COLO668 (cell line): ENCODE data around the gene EFNB2.

Experiments
- DNase-seq: peaks from one replicate; lab custom pipeline; 2025; ENCODE audit not compliant: unreplicated experiment; lab: John Stamatoyannopoulos, UW

EFNB2 gene

DNA sequence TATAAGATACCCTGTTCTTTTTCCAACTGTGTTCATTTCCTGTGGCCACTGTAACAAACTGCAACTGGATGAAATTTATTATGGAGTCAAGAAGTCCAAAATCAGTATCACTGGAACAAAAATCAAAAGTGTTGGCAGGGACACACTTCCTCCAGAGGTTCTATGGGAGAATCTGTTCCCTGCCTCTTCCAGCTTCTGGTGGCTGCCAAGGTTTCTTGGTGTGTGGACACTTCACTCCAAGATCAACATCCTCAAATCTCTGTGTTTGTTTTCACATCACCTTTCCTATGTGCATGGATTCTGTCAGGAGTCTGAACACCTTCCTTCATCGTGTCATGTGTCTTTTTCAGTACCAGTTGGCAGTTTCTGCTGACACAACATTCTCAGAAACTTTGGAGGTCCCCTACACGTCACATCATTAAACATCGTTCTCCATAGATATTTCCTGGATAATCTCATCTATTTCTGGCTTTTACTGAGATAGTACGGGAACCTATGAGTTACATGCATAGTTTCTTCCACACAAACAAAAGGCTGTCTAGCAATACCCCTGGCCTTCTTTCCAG lies 15.2 kb upstream of the EFNB2 start:
- DNase-seq, result no peak

DNA sequence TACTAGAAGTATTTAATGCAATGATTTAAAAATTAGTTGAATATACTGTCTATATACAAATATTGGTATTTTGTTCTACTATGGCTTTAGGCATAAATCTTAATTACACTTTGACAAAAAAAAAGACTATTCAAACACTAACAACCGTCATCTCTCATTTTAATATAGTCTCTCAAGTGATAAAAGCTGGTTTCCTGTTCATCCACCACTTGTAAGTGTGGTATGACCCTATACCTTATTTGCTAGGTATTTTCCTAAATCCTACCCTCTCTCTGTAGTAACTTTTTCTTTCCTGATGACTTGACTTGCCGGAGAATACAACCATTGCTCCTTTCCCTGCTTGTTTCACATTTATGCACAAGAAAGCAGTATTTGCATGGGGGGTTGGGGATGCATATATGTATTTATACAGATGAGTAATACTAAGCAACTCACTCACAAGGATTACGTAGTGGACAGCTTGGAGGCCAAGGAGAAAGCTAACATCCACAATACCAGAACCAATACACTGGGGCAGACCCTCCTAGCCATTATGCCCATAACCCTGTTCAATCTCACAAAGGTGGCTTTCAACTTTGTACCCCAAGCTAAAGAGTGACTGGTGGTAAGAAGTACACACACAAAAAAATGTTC lies 12.7 kb upstream of the EFNB2 start:
- DNase-seq, result no peak

DNA sequence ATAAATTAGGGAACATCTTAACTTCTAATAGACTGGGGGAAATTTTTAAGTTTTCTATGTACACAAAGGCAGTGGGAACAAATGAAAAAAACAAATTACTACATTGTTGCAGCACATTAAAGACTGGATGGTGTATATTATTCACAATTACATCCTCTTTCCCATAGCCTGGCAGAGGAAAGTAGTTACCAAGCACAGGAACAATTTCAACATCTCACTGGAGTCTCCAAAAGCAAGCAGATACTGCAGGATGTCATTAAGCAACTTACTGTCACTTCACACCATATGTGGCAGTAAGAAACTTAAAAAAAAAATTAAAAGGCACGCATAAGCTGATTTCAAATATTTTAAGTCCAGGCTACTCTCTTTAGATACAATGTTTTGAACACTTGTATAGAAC lies 6.4 kb upstream of the EFNB2 start:
- DNase-seq, result no peak

DNA sequence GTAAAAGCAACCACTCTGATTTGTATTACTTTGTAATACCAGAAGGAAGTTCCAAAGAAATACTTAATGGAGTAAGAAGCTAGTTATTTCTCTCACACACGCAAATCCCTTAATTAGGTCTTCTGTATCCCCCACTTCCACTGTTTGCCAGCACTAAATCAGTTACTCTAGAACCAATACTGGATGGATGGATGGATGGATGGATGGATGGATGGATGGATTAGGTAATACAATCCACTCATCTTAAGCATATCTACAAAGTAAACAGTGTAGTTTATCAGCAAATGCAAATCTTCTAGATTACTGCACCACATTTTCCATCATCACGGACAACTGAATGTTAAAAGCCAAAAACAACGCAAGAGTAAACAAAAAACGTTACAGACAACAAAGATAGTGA lies 5.2 kb upstream of the EFNB2 start:
- DNase-seq, result no peak

DNA sequence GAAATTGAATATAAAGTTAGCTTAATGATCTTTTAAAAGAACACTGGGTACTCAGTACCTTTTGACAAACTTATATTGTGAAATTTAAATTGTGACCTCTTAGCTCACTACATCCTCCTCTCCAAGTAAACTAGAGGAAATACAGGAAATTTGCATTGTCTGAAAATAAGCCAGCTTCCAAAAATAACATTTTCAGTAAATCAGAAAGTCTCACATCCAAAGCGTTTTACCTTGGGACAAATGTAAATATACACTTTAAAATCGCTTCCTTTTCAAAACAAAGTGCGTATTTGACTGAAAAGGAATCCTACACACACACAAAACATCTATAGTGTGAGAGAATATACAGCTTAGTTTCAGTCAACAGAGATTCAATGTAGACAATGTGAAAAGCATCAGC lies 2.1 kb upstream of the EFNB2 start:
- no peak for DNase-seq

DNA sequence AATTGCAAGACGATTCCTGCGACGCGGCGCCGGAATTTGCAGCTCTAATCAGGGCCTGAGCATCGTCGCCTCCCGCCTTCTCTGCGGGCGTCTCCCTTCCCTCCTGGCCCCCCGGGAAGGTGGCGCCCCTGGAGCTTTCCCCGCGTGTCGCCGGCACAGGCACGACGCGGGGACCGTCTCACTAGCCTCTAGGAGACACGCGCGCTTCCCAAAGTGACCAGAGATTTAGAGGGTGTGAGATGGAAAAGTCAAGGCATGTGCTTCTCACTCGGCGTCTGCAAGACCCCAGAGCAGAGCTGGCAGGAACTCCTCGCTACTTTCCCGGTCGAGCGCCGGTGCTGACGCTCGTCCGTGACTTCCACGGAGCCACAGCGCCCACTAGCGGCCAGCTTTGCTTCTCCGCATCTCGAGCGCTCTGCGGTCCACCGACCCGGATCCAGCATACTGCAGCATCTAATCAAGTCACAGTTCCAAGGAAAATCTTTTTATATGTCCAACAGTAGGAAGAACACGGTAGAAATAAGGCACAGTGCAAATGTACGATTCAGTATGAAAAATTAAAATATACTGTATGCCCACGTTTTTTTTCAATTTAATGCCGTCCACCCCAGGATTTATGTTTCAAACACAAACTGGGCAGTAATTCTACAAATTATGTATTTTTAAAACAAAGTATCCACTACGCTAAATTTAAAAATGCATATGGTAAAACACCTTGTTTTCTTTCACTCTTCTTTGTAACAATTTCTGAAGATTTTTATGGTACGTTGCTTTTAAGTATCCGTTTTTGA lies 977 bp upstream of the EFNB2 start:
- DNase-seq, result peak; percentile 97

DNA sequence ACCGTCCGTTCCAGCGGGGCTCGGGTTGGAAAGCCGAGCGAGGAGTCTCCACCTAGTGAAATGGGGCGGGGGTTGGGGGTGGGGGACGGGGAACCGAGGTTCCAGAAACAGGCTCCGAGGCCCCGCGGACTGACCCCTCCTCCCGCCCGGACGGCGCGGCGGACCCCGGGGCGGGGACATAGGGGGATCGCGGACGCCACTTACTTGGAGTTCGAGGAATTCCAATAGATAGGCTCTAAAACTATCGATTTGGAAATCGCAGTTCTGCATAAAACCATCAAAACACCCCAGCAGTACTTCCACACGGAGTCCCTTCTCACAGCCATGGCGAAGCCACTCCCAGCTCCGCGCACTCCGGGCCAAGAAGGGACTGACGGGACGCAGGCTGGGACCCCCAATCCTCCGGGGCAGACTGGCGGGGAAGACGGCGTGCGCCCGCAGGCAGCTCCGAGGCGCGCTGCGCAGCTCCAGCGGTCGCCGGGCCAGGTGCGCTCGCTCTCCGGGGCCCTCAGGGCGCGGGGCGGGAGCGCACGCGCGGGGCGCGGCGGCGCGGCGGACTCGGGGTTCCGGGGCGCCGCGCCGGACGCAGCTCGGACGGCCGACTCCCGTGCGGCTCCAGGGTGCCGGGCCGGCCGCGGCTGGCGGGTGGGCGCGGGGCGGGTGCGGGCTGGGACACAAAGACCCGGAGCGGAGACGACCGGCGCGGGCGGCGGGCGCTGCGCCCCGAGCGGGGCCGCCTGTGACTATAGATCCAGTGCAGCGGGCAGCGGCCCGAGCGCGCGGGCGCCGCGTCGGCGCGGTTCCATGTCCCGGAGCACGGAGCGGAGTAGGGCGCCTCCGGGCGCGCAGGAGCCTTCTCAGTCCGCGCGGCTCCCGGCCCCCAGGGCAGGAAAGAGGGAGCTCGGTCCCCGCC lies 567 bp downstream of the EFNB2 start:
- peak; percentile 81 for DNase-seq

DNA sequence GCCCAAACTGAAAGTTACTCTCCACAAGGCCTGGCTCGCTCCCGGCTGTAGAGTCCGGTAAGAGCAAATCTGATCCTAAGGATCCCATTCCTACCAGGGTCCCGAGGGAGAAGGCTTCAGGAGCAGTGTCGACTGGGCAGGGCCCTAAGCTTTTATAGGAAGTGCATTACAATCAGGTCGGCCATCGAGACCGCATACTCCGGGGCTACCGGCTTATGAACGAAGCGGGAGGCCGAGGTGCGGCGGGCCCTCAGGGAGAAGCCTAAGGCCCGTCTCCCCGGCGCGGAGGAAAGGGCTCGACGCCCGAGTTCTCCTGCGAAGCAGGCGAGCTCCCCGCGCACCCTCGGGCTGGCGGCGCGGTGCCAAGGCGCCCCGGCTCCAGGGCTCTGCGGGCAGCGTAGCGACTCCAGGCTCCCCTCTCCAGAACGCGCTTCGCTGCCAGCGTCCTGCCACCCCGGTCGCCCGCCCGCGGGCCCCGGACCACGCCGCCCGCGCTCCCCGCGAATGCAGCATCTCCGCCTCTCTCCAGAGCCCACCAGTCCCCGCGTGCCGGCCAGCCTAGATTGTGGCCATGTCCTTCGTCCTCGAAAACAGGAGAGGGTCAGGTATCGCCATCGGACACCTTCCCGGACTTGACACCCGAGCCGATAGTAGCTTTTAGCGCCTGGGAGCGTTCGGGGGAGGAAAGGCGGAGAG lies 1.4 kb downstream of the EFNB2 start:
- peak; percentile 81 for DNase-seq

DNA sequence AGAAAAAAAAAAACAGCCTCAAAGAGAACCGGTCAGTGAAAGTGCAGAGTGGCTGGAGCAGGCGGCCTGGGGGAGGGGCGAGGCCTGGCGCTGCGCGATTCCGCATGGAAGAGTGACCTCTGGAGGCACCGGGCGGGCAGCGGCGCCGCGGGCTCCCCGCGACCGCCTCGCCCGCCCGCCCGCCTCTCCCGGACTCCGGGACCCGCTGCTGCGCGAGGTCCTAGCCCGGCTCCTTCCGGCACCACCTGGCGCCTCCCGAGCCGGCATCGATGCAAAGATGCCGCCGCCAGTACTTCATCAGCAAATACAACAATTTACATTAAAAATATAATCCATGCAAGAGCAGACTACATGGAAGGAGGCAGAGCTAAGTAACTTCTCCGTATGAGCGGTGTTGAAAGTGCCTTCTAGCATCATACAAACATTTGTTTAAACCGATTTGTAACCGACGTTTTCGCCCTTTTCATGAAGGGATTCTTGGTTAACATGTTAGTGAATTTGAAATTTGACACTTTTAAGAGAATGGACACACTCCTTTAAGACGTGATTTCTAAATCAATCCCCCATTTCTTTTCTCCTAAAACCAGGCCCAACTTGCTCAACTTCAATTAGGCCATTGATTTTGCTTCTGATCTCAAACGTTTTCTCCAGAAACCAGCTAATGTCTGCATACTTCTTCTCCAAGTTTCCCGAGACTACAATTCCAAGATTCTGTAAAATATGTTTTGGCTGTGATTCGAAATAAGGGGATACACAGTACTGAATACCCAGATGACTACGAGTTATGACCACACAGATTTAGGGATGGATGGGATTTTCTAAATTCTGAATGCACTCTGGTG lies 2.1 kb downstream of the EFNB2 start:
- peak; percentile 95 for DNase-seq

DNA sequence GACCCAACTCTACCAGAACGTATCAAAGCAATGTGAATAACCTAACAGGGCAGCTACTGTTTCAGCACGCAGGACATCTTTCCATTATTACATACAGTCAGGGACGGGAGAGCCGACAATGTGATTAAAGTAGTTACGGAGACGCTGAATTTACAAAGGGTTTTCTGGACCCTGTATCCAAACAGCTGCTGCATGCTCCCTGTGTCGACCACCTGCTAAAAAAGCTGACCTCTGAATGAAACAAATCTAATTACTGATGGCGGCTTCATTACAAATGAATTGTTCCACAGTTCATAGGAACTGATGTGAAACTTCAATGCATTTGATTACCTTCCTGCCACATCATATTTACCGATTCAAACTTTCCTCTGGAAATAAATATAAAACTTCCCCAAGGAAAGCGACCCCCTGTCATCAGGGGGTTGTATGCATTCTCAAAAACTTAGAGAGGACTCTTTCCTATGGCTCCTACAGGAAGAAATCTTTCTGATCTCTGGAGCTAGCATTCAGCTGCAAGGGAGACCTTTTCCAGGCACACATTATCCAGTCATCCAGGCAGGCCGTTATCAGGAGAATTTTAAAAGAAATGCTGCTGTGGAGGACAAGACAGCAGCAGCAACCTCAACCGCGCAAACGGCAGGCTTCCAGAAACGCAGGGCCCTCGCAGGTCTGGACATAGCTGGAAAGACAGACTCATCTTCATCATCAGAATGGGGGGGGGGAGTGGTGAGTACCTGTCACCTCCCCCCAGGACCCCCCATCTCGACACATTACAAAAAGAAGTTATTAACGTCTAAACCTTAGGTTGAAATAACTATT lies 3.1 kb downstream of the EFNB2 start:
- DNase-seq, result no peak

DNA sequence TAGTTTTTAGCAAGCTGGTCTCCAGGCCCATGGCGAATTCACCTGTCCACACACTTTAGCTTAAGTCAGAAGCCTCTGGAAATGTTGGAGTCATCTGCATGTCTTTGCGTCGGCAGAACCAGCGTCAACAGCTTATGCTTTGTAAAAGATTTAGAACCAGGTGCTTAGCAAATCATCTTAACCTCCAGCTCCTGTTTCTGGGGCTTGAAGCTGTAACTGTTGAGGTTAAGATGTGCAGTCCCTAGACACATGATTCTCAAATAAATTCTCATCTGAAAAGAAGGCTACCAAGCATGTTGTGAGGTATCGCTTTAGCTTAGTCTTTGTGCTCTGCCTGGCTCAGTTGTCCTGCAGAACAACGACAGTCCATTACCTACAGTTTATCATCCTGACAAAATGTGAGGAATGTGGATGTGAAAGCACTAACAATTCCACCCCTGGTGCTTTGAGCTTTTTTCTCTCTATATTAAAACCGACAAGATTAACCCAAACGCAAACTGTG lies 4.4 kb downstream of the EFNB2 start:
- no peak for DNase-seq

DNA sequence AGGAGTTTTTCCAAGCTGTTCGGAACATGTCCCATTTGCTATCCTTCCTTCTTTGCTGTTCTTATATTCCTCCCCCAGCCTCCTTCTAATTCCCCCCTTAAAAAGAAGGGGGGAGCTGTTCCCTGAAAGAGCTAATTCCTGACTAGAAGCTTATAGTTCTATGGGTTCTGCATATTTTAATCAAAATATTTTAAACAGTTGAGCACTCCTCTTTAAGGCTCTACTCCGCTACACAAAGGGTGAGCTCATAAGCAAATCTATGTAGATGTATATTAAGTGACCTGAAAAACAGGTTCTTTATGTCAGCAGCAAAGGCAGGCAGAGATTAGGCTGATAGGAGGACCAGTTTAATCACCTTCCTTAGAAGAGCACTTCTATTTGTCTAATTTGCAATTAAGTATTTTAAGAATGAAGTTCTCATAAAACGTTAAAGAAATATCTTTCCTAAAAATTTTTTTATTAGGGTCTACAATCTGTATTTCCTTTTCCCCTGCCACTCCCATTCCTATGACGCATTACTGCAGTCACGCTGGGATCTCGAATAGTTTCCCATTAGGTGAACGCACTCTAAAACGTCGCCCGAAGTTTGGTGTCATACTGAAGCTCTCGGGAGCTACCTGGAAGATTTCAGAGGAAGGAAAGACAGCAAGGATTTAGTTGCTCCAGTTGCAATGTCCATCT lies 5.2 kb downstream of the EFNB2 start:
- DNase-seq, result no peak

DNA sequence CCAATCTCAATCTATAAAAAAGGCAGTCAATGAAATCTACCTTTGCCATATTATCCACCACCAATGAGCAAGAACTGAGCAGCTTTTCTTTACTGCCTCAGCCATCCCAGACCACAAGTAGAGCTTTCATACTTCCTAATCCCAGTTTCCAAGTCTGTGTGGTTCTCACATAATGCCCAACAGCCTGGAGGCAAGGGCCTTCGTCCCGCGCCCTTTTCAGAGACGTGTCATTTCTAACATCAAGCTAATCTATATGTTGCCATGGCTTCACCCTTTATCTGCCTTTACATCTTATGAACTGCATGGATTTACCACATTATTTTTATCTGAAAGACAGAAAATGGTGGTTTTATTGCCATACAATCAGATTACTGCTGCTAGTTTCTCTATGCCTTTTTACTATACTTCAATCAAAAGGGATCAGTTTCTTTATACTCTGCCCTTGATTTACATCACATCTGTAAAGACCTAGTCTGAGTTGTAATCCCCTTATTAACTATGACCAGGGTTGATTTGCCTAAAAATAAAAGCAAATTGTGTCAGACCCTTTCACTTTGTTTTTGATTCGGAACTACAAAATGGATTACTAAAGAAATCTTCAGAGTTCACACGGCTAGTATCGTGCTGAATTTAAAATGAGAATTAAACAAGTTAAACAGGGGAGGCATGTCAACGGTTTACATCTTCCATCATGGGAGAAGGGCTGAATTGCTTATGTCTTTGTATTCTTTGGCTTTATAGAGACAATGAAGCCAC lies 5.9 kb downstream of the EFNB2 start:
- DNase-seq, result no peak

DNA sequence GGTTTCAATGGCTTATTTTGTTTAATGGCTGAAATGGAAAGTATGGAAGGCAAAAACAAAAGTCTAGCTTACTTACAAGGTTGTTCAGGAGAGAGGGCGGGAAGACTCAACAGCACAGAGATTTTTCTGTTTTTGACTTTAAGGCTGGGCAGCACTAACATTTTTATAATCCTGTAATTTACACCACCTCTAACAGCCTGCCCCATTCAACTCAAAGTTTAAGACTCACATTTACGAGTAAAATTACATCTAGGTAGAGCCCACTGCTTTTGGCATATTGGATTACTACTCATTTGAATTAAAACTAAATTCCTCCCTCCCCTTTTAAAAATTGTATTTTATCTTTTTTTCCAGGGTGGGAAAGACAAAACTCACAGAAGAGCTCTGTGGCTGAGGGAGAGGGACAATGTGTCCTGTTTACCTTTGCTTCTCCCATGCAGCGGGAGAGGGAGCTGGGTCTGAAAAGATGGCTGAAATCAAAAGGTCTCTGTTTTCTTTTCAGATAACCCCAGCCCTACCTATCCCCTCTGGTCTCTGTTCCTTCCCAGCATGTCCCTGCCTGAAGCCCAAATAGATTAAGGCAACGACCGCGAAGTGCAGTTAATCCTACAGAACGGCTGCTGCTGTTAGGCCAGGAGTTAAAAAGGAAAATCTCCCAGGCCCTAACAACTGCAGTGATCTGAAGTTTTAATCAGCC lies 6.6 kb downstream of the EFNB2 start:
- no peak for DNase-seq

DNA sequence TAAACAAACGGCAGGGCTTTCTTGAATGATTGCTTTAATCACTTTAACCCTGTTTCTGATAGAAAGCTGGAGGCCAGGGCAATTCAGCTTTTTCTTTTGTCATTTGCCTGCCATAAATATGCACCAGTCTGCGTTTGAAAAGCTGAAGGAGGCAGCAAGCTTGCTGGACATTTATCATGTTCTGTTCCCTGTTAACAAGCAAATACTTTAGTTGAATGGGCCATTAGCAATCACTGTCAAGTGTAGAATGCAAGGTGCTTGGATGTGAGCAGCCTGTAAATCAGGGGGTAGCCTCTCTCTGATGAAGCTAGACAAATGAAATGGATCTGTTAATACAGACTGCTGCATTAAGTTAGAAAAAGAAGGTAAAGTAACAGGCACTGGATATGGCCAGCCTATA lies 7.6 kb downstream of the EFNB2 start:
- no peak for DNase-seq

DNA sequence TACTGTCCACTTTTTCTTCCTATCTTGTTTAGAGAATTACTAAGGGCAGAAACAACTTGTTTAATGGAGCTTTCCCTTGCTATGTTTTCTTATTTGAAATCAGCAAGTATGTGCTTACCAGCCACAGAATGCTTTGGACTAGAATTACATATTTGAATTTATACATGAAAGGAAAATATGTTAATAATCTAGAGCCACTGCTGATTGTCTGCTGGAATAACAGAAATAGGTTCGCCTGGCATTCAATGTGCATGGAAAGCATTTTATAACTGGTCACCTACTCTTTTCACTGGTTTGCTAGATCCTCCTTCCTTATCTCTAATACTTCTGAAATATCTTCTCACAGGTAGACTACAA lies 8.0 kb downstream of the EFNB2 start:
- no peak for DNase-seq
